ENCODE measurements around the gene CARD19.

Gene CARD19

GRCh38 chr9:93064392-93065134 lies 31.5 kb upstream of the CARD19 start:
- peak; percentile 96 for DNase-seq (ENCODE audit: low spot score)

- no peak for DNase-seq (ENCODE audit: low spot score)
Observed at GRCh38 chr9:93065135-93065720, 30.8 kb upstream of the CARD19 start.

- DNase-seq (ENCODE audit: low spot score) = no peak
Observed at GRCh38 chr9:93066978-93067603, 28.9 kb upstream of the CARD19 start.

- no peak for DNase-seq (ENCODE audit: low spot score)
Observed at GRCh38 chr9:93068956-93069355, 27.1 kb upstream of the CARD19 start.

GRCh38 chr9:93071464-93071863 lies 24.6 kb upstream of the CARD19 start:
- DNase-seq (ENCODE audit: low spot score) = peak; percentile 72

- peak; percentile 82 for DNase-seq (ENCODE audit: low spot score)
Observed at GRCh38 chr9:93072383-93072795, 23.6 kb upstream of the CARD19 start.

- DNase-seq (ENCODE audit: low spot score) = no peak
Observed at GRCh38 chr9:93076101-93076791, 19.8 kb upstream of the CARD19 start.

- no peak for DNase-seq (ENCODE audit: low spot score)
Observed at GRCh38 chr9:93076792-93077128, 19.3 kb upstream of the CARD19 start.

- no peak for DNase-seq (ENCODE audit: low spot score)
Observed at GRCh38 chr9:93077367-93077766, 18.6 kb upstream of the CARD19 start.

GRCh38 chr9:93077811-93078210 lies 18.2 kb upstream of the CARD19 start:
- DNase-seq (ENCODE audit: low spot score) = no peak

- no peak for DNase-seq (ENCODE audit: low spot score)
Observed at GRCh38 chr9:93079371-93079770, 16.6 kb upstream of the CARD19 start.

GRCh38 chr9:93080406-93080805 lies 15.6 kb upstream of the CARD19 start:
- no peak for DNase-seq (ENCODE audit: low spot score)

- no peak for DNase-seq (ENCODE audit: low spot score)
Observed at GRCh38 chr9:93081081-93081529, 14.9 kb upstream of the CARD19 start.

GRCh38 chr9:93081931-93082330 lies 14.1 kb upstream of the CARD19 start:
- DNase-seq (ENCODE audit: low spot score) = no peak

GRCh38 chr9:93082841-93083411 lies 13.1 kb upstream of the CARD19 start:
- DNase-seq (ENCODE audit: low spot score) = no peak

- no peak for DNase-seq (ENCODE audit: low spot score)
Observed at GRCh38 chr9:93083592-93084470, 12.2 kb upstream of the CARD19 start.

GRCh38 chr9:93084471-93084881 lies 11.5 kb upstream of the CARD19 start:
- DNase-seq (ENCODE audit: low spot score) = no peak

GRCh38 chr9:93085676-93086075 lies 10.3 kb upstream of the CARD19 start:
- DNase-seq (ENCODE audit: low spot score) = no peak

GRCh38 chr9:93086447-93087224 lies 9.4 kb upstream of the CARD19 start:
- no peak for DNase-seq (ENCODE audit: low spot score)

- DNase-seq (ENCODE audit: low spot score) = no peak
Observed at GRCh38 chr9:93087971-93088655, 7.9 kb upstream of the CARD19 start.
